IMR-90 (cell line): ENCODE measurements around the gene SRRM4. TPM values are rescaled to one million over a fixed set of nuclear protein-coding genes. Genes with fewer than 3 reads are reported as not detected.

Experiments used
- ATAC-seq: fragments of 200-7000 bp; cut with Tn5 transposase; 2 replicates; pipeline ENCODE4 v1.9.1; 2020; ENCODE audit warnings: low read depth, mild to moderate bottlenecking, moderate library complexity
- BruUV-seq: library from RNA; stranded (reverse); fragments of 400-500 nt; replicated peaks from 2 replicates; lab custom pipeline; 2021; lab: Mats Ljungman, UMichigan
- CTCF ChIA-PET: fragments of 300-600 bp; formaldehyde crosslinking; extraction: SDS; loops from one replicate; lab custom pipeline; 2021; ENCODE audit warnings: antibody characterized with exemption; lab: Yijun Ruan, JAX
- POLR2A ChIA-PET: fragments of 300-600 bp; sonication (Branson Sonifier 250); formaldehyde crosslinking; loops from one replicate; lab custom pipeline; 2022; ENCODE audit warnings: antibody characterized with exemption; ENCODE audit not compliant: unreplicated experiment; lab: Charles Lee
- DNase-seq: peaks from one replicate; pipeline ENCODE4 v3.0.0; 2013
- H2AFZ ChIP-seq: replicated peaks from 2 replicates; pipeline ENCODE3; 2013; ENCODE audit warnings: low read length, mild to moderate bottlenecking; ENCODE audit not compliant: poor library complexity
- H2AK5ac ChIP-seq: 2 replicates; pipeline ENCODE4 v1.6.1; 2013; ENCODE audit warnings: low read depth, low read length, inconsistent platforms
- H2AK9ac ChIP-seq: replicated peaks from 2 replicates; pipeline ENCODE3; 2013; ENCODE audit warnings: mild to moderate bottlenecking, low read depth, low read length, moderate library complexity; ENCODE audit not compliant: poor library complexity
- H2BK120ac ChIP-seq: 2 replicates; pipeline ENCODE4 v1.6.1; 2013; ENCODE audit warnings: low read depth, low read length, inconsistent platforms
- H2BK15ac ChIP-seq: 3 replicates; pipeline ENCODE4 v1.6.1; 2013; ENCODE audit warnings: low read depth, low read length, inconsistent platforms
- H2BK20ac ChIP-seq: 2 replicates; pipeline ENCODE4 v1.6.1; 2013; ENCODE audit warnings: low read depth, mild to moderate bottlenecking, inconsistent platforms, low read length, moderate library complexity
- H2BK5ac ChIP-seq: 2 replicates; pipeline ENCODE4 v1.6.1; 2013; ENCODE audit warnings: mild to moderate bottlenecking, low read depth, low read length, inconsistent platforms; ENCODE audit not compliant: poor library complexity, severe bottlenecking
- H3K14ac ChIP-seq: replicated peaks from 2 replicates; pipeline ENCODE4 v1.6.1; 2013; ENCODE audit warnings: low read depth, low read length, inconsistent platforms
- H3K18ac ChIP-seq: 2 replicates; pipeline ENCODE4 v1.6.1; 2013; ENCODE audit warnings: low read depth, low read length, control low read depth
- H3K23ac ChIP-seq: 2 replicates; pipeline ENCODE4 v1.6.1; 2013; ENCODE audit warnings: low read depth, low read length, inconsistent platforms
- H3K27ac ChIP-seq: 2 replicates; pipeline ENCODE4 v1.5.1; 2013; ENCODE audit warnings: mild to moderate bottlenecking, control low read depth, low read length; ENCODE audit not compliant: insufficient read depth
- H3K27me3 ChIP-seq: 2 replicates; pipeline ENCODE4 v1.6.1; 2013; ENCODE audit warnings: low read length; ENCODE audit not compliant: control insufficient read depth, insufficient read depth
- H3K36me3 ChIP-seq: 2 replicates; pipeline ENCODE4 v1.6.1; 2013; ENCODE audit warnings: low read length, mixed read lengths; ENCODE audit not compliant: control insufficient read depth, insufficient read depth
- H3K4ac ChIP-seq: 2 replicates; pipeline ENCODE4 v1.6.1; 2013; ENCODE audit warnings: low read depth, low read length, inconsistent platforms
- H3K4me1 ChIP-seq: 2 replicates; pipeline ENCODE4 v1.6.1; 2013; ENCODE audit warnings: low read length, mixed read lengths; ENCODE audit not compliant: control insufficient read depth, insufficient read depth
- H3K4me2 ChIP-seq: 2 replicates; pipeline ENCODE4 v1.6.1; 2013; ENCODE audit warnings: low read depth, mild to moderate bottlenecking, control low read depth, low read length, moderate library complexity
- H3K4me3 ChIP-seq: 2 replicates; pipeline ENCODE4 v1.5.1; 2013; ENCODE audit warnings: low read depth, mild to moderate bottlenecking, control low read depth, low read length, moderate library complexity; ENCODE audit not compliant: insufficient read depth
- H3K56ac ChIP-seq: 2 replicates; pipeline ENCODE4 v1.6.1; 2013; ENCODE audit warnings: low read length, inconsistent platforms; ENCODE audit not compliant: insufficient read depth; ENCODE audit errors: extremely low read depth
- H3K79me1 ChIP-seq, 2 experiments: 2 replicates each; pipeline ENCODE4 v1.6.1; 2013; ENCODE audit warnings: low read length in 2 of 2, inconsistent platforms in 1 of 2, low read depth in 1 of 2
- H3K9ac ChIP-seq: 2 replicates; pipeline ENCODE4 v1.6.1; 2013; ENCODE audit warnings: low read depth, low read length, control low read depth
- H3K9me1 ChIP-seq: 2 replicates; pipeline ENCODE4 v1.6.1; 2013; ENCODE audit warnings: low read length, inconsistent platforms; ENCODE audit not compliant: insufficient read depth
- H3K9me3 ChIP-seq: 2 replicates; pipeline ENCODE4 v1.6.1; 2013; ENCODE audit warnings: low read length; ENCODE audit not compliant: control insufficient read depth, insufficient read depth
- H4K20me1 ChIP-seq: 2 replicates; pipeline ENCODE4 v1.6.1; 2013; ENCODE audit warnings: low read length, inconsistent platforms; ENCODE audit not compliant: insufficient read depth
- H4K5ac ChIP-seq: 2 replicates; pipeline ENCODE4 v1.6.1; 2013; ENCODE audit warnings: mild to moderate bottlenecking, low read depth, low read length, control low read depth
- H4K8ac ChIP-seq, 2 experiments: 2 replicates each; pipeline ENCODE4 v1.6.1; 2013; ENCODE audit warnings: low read depth in 2 of 2, low read length in 2 of 2, control low read depth in 1 of 2, inconsistent platforms in 1 of 2
- H4K91ac ChIP-seq: 2 replicates; pipeline ENCODE4 v1.6.1; 2013; ENCODE audit warnings: low read depth, low read length, inconsistent platforms; ENCODE audit not compliant: insufficient read depth
- BHLHE40 ChIP-seq: fragments of 150-350 bp; IDR thresholded peaks from 2 replicates; pipeline ENCODE4 v1.6.1; 2016; ENCODE audit warnings: mild to moderate bottlenecking, low read depth, low read length
- CEBPB ChIP-seq: IDR thresholded peaks from 2 replicates; pipeline ENCODE4 v1.6.1; 2012; ENCODE audit warnings: low read depth, low read length, improper control_type of control experiment
- CHD1 ChIP-seq: IDR thresholded peaks from 2 replicates; pipeline ENCODE4 v1.6.1; 2012; ENCODE audit warnings: low read depth, low read length, improper control_type of control experiment
- FOS ChIP-seq: fragments of 150-350 bp; IDR thresholded peaks from 2 replicates; pipeline ENCODE4 v1.6.1; 2016; ENCODE audit warnings: low read depth, low read length
- MAFK ChIP-seq: IDR thresholded peaks from 2 replicates; pipeline ENCODE4 v1.6.1; 2012; ENCODE audit warnings: low read depth, low read length, improper control_type of control experiment
- MAZ ChIP-seq: IDR thresholded peaks from 2 replicates; pipeline ENCODE4 v1.6.1; 2012; ENCODE audit warnings: low read depth, mild to moderate bottlenecking, low read length, improper control_type of control experiment, moderate library complexity, borderline replicate concordance
- MXI1 ChIP-seq: IDR thresholded peaks from 2 replicates; pipeline ENCODE4 v1.6.1; 2012; ENCODE audit warnings: low read depth, mild to moderate bottlenecking, low read length, moderate library complexity, borderline replicate concordance
- NFE2L2 ChIP-seq: fragments of 150-350 bp; IDR thresholded peaks from 2 replicates; pipeline ENCODE4 v1.6.1; 2016; ENCODE audit warnings: low read depth, mild to moderate bottlenecking, low read length
- POLR2A ChIP-seq: IDR thresholded peaks from 2 replicates; pipeline ENCODE4 v1.6.1; 2012; ENCODE audit warnings: mild to moderate bottlenecking, low read depth, low read length
- RAD21 ChIP-seq: IDR thresholded peaks from 2 replicates; pipeline ENCODE4 v1.6.1; 2012; ENCODE audit warnings: low read length, improper control_type of control experiment
- RCOR1 ChIP-seq: IDR thresholded peaks from 2 replicates; pipeline ENCODE4 v1.6.1; 2012; ENCODE audit warnings: mild to moderate bottlenecking, low read length, improper control_type of control experiment; ENCODE audit not compliant: insufficient replicate concordance
- RFX5 ChIP-seq: IDR thresholded peaks from 2 replicates; pipeline ENCODE4 v1.8.0; 2012; ENCODE audit warnings: low read depth, mild to moderate bottlenecking, low read length, moderate library complexity
- SMC3 ChIP-seq: fragments of 150-350 bp; IDR thresholded peaks from 2 replicates; pipeline ENCODE4 v1.6.1; 2016; ENCODE audit warnings: low read depth, mild to moderate bottlenecking, antibody characterized with exemption, low read length, moderate library complexity
- WGBS, 2 experiments: methylation state at CpG; one replicate each; pipeline versions ENCODE4 v1.1.5 to v1.1.7; 2013; ENCODE audit warnings: missing lambda C conversion rate in 2 of 2; ENCODE audit not compliant: insufficient read length in 1 of 2; ENCODE audit errors: extremely low coverage in 2 of 2; 5-methylcytosine and 5-hydroxymethylcytosine counted together
- dilution Hi-C: fragments of 300-500 bp; cut with HindIII; formaldehyde crosslinking; loops from one replicate; pipeline ENCODE4 v1.14.3; 2018; ENCODE audit warnings: low sequenced_read_pairs; ENCODE audit not compliant: unreplicated experiment
- in situ Hi-C: fragments of 300-500 bp; cut with MboI; formaldehyde crosslinking; loops from 3 replicates; pipeline ENCODE4 v1.14.3; 2019; ENCODE audit warnings: low sequenced_read_pairs, inconsistent platforms, mixed read lengths
- intact Hi-C: fragments of 100-400 bp; cut with micrococcal nuclease; formaldehyde crosslinking; loops from 2 replicates; pipeline ENCODE4 v1.10.0; 2022
- polyA plus RNA-seq, 3 experiments: library from polyadenylated mRNA; depleted of rRNA; stranded (reverse); fragments of >200 nt; gene quantifications; 2 replicates each; pipeline ENCODE4 v1.2.3, GENCODE V29; 2012; ENCODE audit warnings: low replicate concordance in 1 of 3
- total RNA-seq: library from RNA; depleted of rRNA; stranded (reverse); fragments of >200 nt; gene quantifications from 2 replicates; pipeline ENCODE4 v1.2.3, GENCODE V29; 2012
- TF ChIP-seq, protein P1 (sequence below): conservative IDR thresholded peaks from 2 replicates; pipeline ENCODE4 v1.5.1; 2012; ENCODE audit warnings: mild to moderate bottlenecking, low read depth, low read length, improper control_type of control experiment
- TF ChIP-seq, protein P2 (sequence below): fragments of 150-350 bp; IDR thresholded peaks from 2 replicates; pipeline ENCODE4 v1.6.1; 2017; ENCODE audit warnings: mild to moderate bottlenecking, antibody characterized with exemption, low read length, low read depth
- TF ChIP-seq, protein P3 (sequence below): fragments of 150-350 bp; IDR thresholded peaks from 2 replicates; pipeline ENCODE4 v1.6.1; 2016; ENCODE audit warnings: low read depth, mild to moderate bottlenecking, low read length, moderate library complexity, borderline replicate concordance

The SRRM4 gene
- total and polyA plus RNA-seq, 2 of the 4 experiments (the other 2 are of a cell fraction), result not detected

- no peak overlapping the region for H4K5ac ChIP-seq
- peaks cover 17% of the 10 kb centered on the region; the same call in 1 of the 2 replicates for H3K9me3 ChIP-seq
- intact Hi-C loops, result no loop called here
- H2BK120ac ChIP-seq, result no peak overlapping the region
- no peak overlapping the region for H3K4me3 ChIP-seq
- no peak overlapping the region for H3K14ac ChIP-seq
- H4K8ac ChIP-seq, result no peak overlapping the region
- no peak overlapping the region for H3K56ac ChIP-seq
- no peaks in the 10 kb centered on the region for H4K20me1 ChIP-seq
- no peak overlapping the region for H2AK5ac ChIP-seq
- no peak overlapping the region for H3K18ac ChIP-seq
- no TSS peak for BruUV-seq
- H3K27ac ChIP-seq, result no peak overlapping the region
- ChIA-PET CTCF (no interaction called here), POLR2A (no interaction called here)
- no peak for ATAC-seq
- no peak overlapping the region for H2AK9ac ChIP-seq
- H3K4me1 ChIP-seq, result no peaks in the 10 kb centered on the region
- H3K9ac ChIP-seq, result no peak overlapping the region
- H3K23ac ChIP-seq, result no peak overlapping the region
- in situ Hi-C loops, result no loop called here
- no peaks in the 10 kb centered on the region for H3K27me3 ChIP-seq
- H4K91ac ChIP-seq, result no peak overlapping the region
- H3K4me2 ChIP-seq, result no peak overlapping the region
- H3K79me1 ChIP-seq, result no peaks in the 10 kb centered on the region
- no peak for DNase-seq
- dilution Hi-C loops, result no loop called here
- no peaks in the 10 kb centered on the region for H3K9me1 ChIP-seq
- no peak overlapping the region for H3K4ac ChIP-seq
- no peak for TF ChIP-seq MXI1
- no peak for TF ChIP-seq SMC3
- TF ChIP-seq CEBPB, result no peak
- TF ChIP-seq MAFK, result no peak
- no peak for TF ChIP-seq RCOR1
- no peak for TF ChIP-seq FOS
- TF ChIP-seq BHLHE40, result no peak
- TF ChIP-seq, protein P1, sequence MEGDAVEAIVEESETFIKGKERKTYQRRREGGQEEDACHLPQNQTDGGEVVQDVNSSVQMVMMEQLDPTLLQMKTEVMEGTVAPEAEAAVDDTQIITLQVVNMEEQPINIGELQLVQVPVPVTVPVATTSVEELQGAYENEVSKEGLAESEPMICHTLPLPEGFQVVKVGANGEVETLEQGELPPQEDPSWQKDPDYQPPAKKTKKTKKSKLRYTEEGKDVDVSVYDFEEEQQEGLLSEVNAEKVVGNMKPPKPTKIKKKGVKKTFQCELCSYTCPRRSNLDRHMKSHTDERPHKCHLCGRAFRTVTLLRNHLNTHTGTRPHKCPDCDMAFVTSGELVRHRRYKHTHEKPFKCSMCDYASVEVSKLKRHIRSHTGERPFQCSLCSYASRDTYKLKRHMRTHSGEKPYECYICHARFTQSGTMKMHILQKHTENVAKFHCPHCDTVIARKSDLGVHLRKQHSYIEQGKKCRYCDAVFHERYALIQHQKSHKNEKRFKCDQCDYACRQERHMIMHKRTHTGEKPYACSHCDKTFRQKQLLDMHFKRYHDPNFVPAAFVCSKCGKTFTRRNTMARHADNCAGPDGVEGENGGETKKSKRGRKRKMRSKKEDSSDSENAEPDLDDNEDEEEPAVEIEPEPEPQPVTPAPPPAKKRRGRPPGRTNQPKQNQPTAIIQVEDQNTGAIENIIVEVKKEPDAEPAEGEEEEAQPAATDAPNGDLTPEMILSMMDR, result no peak
- TF ChIP-seq RAD21, result no peak
- no peak for TF ChIP-seq MAZ
- no peak for TF ChIP-seq POLR2A
- TF ChIP-seq NFE2L2, result no peak
- TF ChIP-seq, protein P2, sequence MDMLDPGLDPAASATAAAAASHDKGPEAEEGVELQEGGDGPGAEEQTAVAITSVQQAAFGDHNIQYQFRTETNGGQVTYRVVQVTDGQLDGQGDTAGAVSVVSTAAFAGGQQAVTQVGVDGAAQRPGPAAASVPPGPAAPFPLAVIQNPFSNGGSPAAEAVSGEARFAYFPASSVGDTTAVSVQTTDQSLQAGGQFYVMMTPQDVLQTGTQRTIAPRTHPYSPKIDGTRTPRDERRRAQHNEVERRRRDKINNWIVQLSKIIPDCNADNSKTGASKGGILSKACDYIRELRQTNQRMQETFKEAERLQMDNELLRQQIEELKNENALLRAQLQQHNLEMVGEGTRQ, result no peak
- TF ChIP-seq, protein P3, sequence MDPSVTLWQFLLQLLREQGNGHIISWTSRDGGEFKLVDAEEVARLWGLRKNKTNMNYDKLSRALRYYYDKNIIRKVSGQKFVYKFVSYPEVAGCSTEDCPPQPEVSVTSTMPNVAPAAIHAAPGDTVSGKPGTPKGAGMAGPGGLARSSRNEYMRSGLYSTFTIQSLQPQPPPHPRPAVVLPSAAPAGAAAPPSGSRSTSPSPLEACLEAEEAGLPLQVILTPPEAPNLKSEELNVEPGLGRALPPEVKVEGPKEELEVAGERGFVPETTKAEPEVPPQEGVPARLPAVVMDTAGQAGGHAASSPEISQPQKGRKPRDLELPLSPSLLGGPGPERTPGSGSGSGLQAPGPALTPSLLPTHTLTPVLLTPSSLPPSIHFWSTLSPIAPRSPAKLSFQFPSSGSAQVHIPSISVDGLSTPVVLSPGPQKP, result no peak
- no peak for TF ChIP-seq RFX5
- TF ChIP-seq CHD1, result no peak
- no peak overlapping the region for H2BK20ac ChIP-seq
- no peak overlapping the region for H2BK5ac ChIP-seq
- no peaks in the 10 kb centered on the region for H3K36me3 ChIP-seq
- WGBS, 2 experiments, result 0% methylated on average over 1 of the region's 1 CpG; no CpG with 5 or more reads in 1 of the 2 experiments
- no peak overlapping the region for H2AFZ ChIP-seq
- no peak overlapping the region for H2BK15ac ChIP-seq
These were observed 108.9 kb downstream of the SRRM4 start for GRCh38 chr12:119090276-119090675.
